Right lobe of liver (tissue), 4 donors: ENCODE data around the gene CREB3.

ENCODE experiments used
- CTCF ChIP-seq, 4 donors: fragments of 200-600 bp in 3 of 4; fragments of 450-650 bp in 1 of 4; IDR thresholded peaks; one replicate each; pipeline versions ENCODE4 v1.5.1 to v1.8.0; 2016 to 2022; ENCODE audit warnings: antibody characterized with exemption in 4 of 4, mild to moderate bottlenecking in 2 of 4
- POLR2A ChIP-seq: fragments of 450-650 bp; IDR thresholded peaks from one replicate; pipeline ENCODE4 v1.6.1; 2017; ENCODE audit warnings: antibody characterized with exemption, mild to moderate bottlenecking
- donor health status: DM: no; HTN: no; CAD: no.
- donor health status: DM: no; HTN: no; CAD: no.
- donor health status: DM: no; HTN: yes; CAD: no.

GRCh38 chr9:35716230-35716629, 16.2 kb upstream of the CREB3 start:
- TF ChIP-seq CTCF (IDR thresholded peaks at IDR 0.05) (no peak), POLR2A (no peak)
